ENCODE measurements around the gene PIGS.

The PIGS gene

GRCh38 chr17:28545787-28546415 is 25.4 kb downstream of the PIGS start:
- H3K4me3 ChIP-seq (ENCODE audit: low read depth, low read length), result no peak overlapping the region
- no peak for DNase-seq (ENCODE audit: low read depth)
- TF ChIP-seq CTCF (IDR thresholded peaks at IDR 0.05; ENCODE audit: low read depth, low read length, missing control alignments), result no peak

- H3K4me3 ChIP-seq (ENCODE audit: low read depth, low read length), result no peak overlapping the region
- no peak for TF ChIP-seq CTCF (IDR thresholded peaks at IDR 0.05; ENCODE audit: low read depth, low read length, missing control alignments)
These were observed 26.2 kb downstream of the PIGS start for GRCh38 chr17:28545141-28545503.

GRCh38 chr17:28544402-28545140 is 26.8 kb downstream of the PIGS start:
- DNase-seq (ENCODE audit: low read depth), result no peak
- TF ChIP-seq CTCF (IDR thresholded peaks at IDR 0.05; ENCODE audit: low read depth, low read length, missing control alignments), result no peak
- H3K4me3 ChIP-seq (ENCODE audit: low read depth, low read length), result no peak overlapping the region

More at GRCh38 chr17:28545141-28545503, 26.2 kb downstream of the PIGS start:
- no peak for DNase-seq (ENCODE audit: low read depth)

- H3K4me3 ChIP-seq (ENCODE audit: low read depth, low read length), result no peak overlapping the region
- DNase-seq (ENCODE audit: low read depth), result no peak
- TF ChIP-seq CTCF (IDR thresholded peaks at IDR 0.05; ENCODE audit: low read depth, low read length, missing control alignments), result no peak
These were observed 29.9 kb downstream of the PIGS start for GRCh38 chr17:28541439-28541838.

DNA sequence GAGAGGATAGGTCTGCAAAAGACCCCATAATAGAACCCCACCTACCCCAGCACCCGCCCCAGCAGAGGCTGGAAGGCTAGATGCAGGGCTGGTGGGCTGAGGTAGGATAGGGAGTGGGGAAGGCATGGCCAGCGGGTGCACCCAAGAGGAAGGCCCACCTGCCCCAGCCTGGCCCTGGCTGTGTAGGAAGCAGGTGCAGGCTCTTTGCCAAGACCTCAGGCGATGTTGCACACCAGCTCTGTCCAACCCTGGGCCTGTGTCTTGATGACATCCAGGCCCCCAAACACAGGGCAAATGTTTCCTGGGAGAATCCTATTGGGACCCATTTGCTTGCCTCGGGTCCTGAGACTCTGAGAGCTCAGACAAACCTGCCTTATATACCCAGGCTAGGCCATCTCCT is 31.1 kb downstream of the PIGS start:
- TF ChIP-seq CTCF (IDR thresholded peaks at IDR 0.05; ENCODE audit: low read depth, low read length, missing control alignments), result no peak
- DNase-seq (ENCODE audit: low read depth), result no peak
- H3K4me3 ChIP-seq (ENCODE audit: low read depth, low read length), result no peak overlapping the region

- TF ChIP-seq CTCF (IDR thresholded peaks at IDR 0.05; ENCODE audit: low read depth, low read length, missing control alignments), result no peak
- no peak for DNase-seq (ENCODE audit: low read depth)
- H3K4me3 ChIP-seq (ENCODE audit: low read depth, low read length), result no peak overlapping the region
These were observed 32.9 kb downstream of the PIGS start for GRCh38 chr17:28538296-28538895.
